CD4-positive, alpha-beta T cell treated with Interleukin-6 at 100 ng/mL for 8 hours (primary cell): ENCODE data around the gene SINHCAF.
"Not testable (repeated sequence)": the region's sequence is repeated elsewhere in the genome, so short reads cannot be mapped to it uniquely, and the experiment has no call there.

Experiments used
- DNase-seq: peaks from one replicate; pipeline ENCODE4 v3.0.0-alpha.2; 2020; ENCODE audit warnings: mixed read lengths, low spot score

SINHCAF gene

GRCh38 chr12:31263661-31264060 lies 62.3 kb downstream of the SINHCAF start:
- no peak for DNase-seq

- DNase-seq: no peak
Measured at GRCh38 chr12:31261744-31262143, 64.2 kb downstream of the SINHCAF start.

- DNase-seq: no peak
Measured at GRCh38 chr12:31260840-31261239, 65.1 kb downstream of the SINHCAF start.

GRCh38 chr12:31259136-31259886 lies 66.6 kb downstream of the SINHCAF start:
- no peak for DNase-seq

GRCh38 chr12:31257784-31258183 lies 68.2 kb downstream of the SINHCAF start:
- DNase-seq: no peak

- not testable (repeated sequence) for DNase-seq
Measured at GRCh38 chr12:31251707-31252611, 74.0 kb downstream of the SINHCAF start.

- DNase-seq: no peak
Measured at GRCh38 chr12:31250179-31250578, 75.8 kb downstream of the SINHCAF start.

GRCh38 chr12:31249356-31249755 lies 76.6 kb downstream of the SINHCAF start:
- DNase-seq: no peak

- DNase-seq: no peak
Measured at GRCh38 chr12:31248815-31249214, 77.1 kb downstream of the SINHCAF start.

- no peak for DNase-seq
Measured at GRCh38 chr12:31248337-31248736, 77.6 kb downstream of the SINHCAF start.

GRCh38 chr12:31246470-31246850 lies 79.5 kb downstream of the SINHCAF start:
- DNase-seq: no peak

- no peak for DNase-seq
Measured at GRCh38 chr12:31245822-31246469, 80.0 kb downstream of the SINHCAF start.

GRCh38 chr12:31242418-31242817 lies 83.5 kb downstream of the SINHCAF start:
- DNase-seq: not testable (repeated sequence)

GRCh38 chr12:31238764-31239387 lies 87.1 kb downstream of the SINHCAF start:
- peak; percentile 24 for DNase-seq

- DNase-seq: not testable (repeated sequence)
Measured at GRCh38 chr12:31238333-31238732, 87.6 kb downstream of the SINHCAF start.

- no peak for DNase-seq
Measured at GRCh38 chr12:31236998-31237637, 88.8 kb downstream of the SINHCAF start.

GRCh38 chr12:31235868-31236395 lies 90.0 kb downstream of the SINHCAF start:
- DNase-seq: no peak

GRCh38 chr12:31234955-31235867 lies 90.7 kb downstream of the SINHCAF start:
- no peak for DNase-seq

- DNase-seq: no peak
Measured at GRCh38 chr12:31234053-31234840, 91.7 kb downstream of the SINHCAF start.
